ENCODE measurements around the gene TNFSF13.

DNA sequence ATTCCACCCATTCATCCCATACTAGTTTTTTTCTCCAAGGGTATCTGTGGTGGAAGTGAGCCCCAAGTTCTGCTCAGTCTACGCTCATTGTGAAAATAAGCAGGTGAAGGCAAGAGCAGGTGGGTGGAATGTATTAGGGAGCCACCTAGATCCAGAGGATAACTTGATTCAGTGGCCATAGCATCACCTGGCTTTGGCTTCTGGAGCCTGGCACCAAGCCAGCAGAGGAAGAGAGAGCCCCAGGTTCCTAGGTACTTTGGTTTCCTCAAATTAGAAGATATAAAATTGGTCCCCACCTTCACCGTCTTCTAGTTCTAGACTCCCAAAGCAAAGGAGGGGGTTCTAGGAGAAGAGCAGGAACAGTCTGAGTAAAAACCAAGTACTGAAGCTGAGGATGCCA, 52.1 kb downstream of the TNFSF13 start:
- no peak for TF ChIP-seq POLR2A (IDR thresholded peaks at IDR 0.05; ENCODE audit: low read length)
- TF ChIP-seq RNF2 (IDR thresholded peaks at IDR 0.05; ENCODE audit: borderline replicate concordance, low read depth) = no peak
- TF ChIP-seq, protein P1, sequence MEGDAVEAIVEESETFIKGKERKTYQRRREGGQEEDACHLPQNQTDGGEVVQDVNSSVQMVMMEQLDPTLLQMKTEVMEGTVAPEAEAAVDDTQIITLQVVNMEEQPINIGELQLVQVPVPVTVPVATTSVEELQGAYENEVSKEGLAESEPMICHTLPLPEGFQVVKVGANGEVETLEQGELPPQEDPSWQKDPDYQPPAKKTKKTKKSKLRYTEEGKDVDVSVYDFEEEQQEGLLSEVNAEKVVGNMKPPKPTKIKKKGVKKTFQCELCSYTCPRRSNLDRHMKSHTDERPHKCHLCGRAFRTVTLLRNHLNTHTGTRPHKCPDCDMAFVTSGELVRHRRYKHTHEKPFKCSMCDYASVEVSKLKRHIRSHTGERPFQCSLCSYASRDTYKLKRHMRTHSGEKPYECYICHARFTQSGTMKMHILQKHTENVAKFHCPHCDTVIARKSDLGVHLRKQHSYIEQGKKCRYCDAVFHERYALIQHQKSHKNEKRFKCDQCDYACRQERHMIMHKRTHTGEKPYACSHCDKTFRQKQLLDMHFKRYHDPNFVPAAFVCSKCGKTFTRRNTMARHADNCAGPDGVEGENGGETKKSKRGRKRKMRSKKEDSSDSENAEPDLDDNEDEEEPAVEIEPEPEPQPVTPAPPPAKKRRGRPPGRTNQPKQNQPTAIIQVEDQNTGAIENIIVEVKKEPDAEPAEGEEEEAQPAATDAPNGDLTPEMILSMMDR (IDR thresholded peaks at IDR 0.05) = no peak
- no peak for TF ChIP-seq MAZ (IDR thresholded peaks at IDR 0.05; ENCODE audit: borderline replicate concordance, low read depth, low read length)
- TF ChIP-seq, protein P2, sequence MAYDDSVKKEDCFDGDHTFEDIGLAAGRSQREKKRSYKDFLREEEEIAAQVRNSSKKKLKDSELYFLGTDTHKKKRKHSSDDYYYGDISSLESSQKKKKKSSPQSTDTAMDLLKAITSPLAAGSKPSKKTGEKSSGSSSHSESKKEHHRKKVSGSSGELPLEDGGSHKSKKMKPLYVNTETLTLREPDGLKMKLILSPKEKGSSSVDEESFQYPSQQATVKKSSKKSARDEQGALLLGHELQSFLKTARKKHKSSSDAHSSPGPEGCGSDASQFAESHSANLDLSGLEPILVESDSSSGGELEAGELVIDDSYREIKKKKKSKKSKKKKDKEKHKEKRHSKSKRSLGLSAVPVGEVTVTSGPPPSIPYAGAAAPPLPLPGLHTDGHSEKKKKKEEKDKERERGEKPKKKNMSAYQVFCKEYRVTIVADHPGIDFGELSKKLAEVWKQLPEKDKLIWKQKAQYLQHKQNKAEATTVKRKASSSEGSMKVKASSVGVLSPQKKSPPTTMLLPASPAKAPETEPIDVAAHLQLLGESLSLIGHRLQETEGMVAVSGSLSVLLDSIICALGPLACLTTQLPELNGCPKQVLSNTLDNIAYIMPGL (CRISPR knock-in tag; IDR thresholded peaks at IDR 0.05; ENCODE audit: borderline replicate concordance) = no peak
- TF ChIP-seq NR3C1 (IDR thresholded peaks at IDR 0.05) = no peak
- no peak for TF ChIP-seq KDM1A (IDR thresholded peaks at IDR 0.05; ENCODE audit: low read depth)
